H1 (cell line): ENCODE measurements around the gene ALOX15. TPM values are rescaled to one million over a fixed set of nuclear protein-coding genes. Genes with fewer than 3 reads are reported as not detected.
A peak's percentile ranks its signal among the peaks of the same experiment; 100 is the strongest.

Source experiments
- CTCF ChIA-PET: fragments of 300-600 bp; sonication (Branson Sonifier 250); formaldehyde crosslinking; loops from one replicate; lab custom pipeline; 2021; ENCODE audit not compliant: partially characterized antibody; lab: Charles Lee
- POLR2A ChIA-PET: fragments of 300-600 bp; sonication (Branson Sonifier 250); formaldehyde crosslinking; loops from one replicate; lab custom pipeline; 2021; ENCODE audit warnings: inconsistent platforms; ENCODE audit not compliant: partially characterized antibody; lab: Charles Lee
- DNase-seq, 2 experiments: peaks; one replicate each; pipeline versions ENCODE4 v3.0.0 to v3.0.0-alpha.2; 2010 to 2022; ENCODE audit warnings: low spot score in 2 of 2, low read depth in 1 of 2, mixed read lengths in 1 of 2
- FAIRE-seq: peaks from 2 replicates; lab custom pipeline; 2011; peaks lifted over from hg19 to GRCh38; lab: Jason Lieb, UNC
- H2AFZ ChIP-seq: 2 replicates; pipeline ENCODE4 v1.8.1; 2012; ENCODE audit warnings: low read length, inconsistent platforms
- H2AK5ac ChIP-seq: 2 replicates; pipeline ENCODE4 v1.6.1; 2013; ENCODE audit warnings: low read depth, low read length
- H2BK120ac ChIP-seq: replicated peaks from 2 replicates; pipeline ENCODE3; 2013; ENCODE audit warnings: low read depth, low read length, inconsistent platforms
- H2BK12ac ChIP-seq: 2 replicates; pipeline ENCODE4 v1.6.1; 2013; ENCODE audit warnings: low read depth, low read length
- H2BK15ac ChIP-seq: 2 replicates; pipeline ENCODE4 v1.6.1; 2013; ENCODE audit warnings: low read length
- H2BK20ac ChIP-seq: 2 replicates; pipeline ENCODE4 v1.6.1; 2013; ENCODE audit warnings: low read length
- H2BK5ac ChIP-seq: 2 replicates; pipeline ENCODE4 v1.6.1; 2013; ENCODE audit warnings: low read depth, low read length
- H3K14ac ChIP-seq: 2 replicates; pipeline ENCODE4 v1.6.1; 2013; ENCODE audit warnings: inconsistent platforms; ENCODE audit not compliant: insufficient read length
- H3K18ac ChIP-seq: 2 replicates; pipeline ENCODE4 v1.6.1; 2013; ENCODE audit warnings: low read length; ENCODE audit errors: extremely low read depth
- H3K23ac ChIP-seq: 2 replicates; pipeline ENCODE4 v1.6.1; 2013; ENCODE audit warnings: inconsistent platforms; ENCODE audit not compliant: insufficient read length
- H3K23me2 ChIP-seq: 2 replicates; pipeline ENCODE4 v1.6.1; 2013; ENCODE audit warnings: low read depth, low read length
- H3K27ac ChIP-seq: 2 replicates; pipeline ENCODE4 v1.6.1; 2011; ENCODE audit warnings: low read depth, low read length, inconsistent platforms
- H3K27me3 ChIP-seq, 4 experiments: replicated peaks in 1 of 4; 1 replicate in 1 of 4; 2 replicates in 3 of 4; pipeline versions ENCODE4 v1.6.1 to v1.8.1; 2011 to 2013; ENCODE audit warnings: low read length in 3 of 4, mild to moderate bottlenecking in 3 of 4, inconsistent platforms in 2 of 4, mixed read lengths in 2 of 4, moderate library complexity in 1 of 4; ENCODE audit not compliant: control insufficient read depth in 3 of 4, insufficient read depth in 3 of 4; ENCODE audit errors: extremely low read depth in 1 of 4
- H3K36me3 ChIP-seq, 4 experiments: 2 replicates each; pipeline versions ENCODE4 v1.6.1 to v1.8.1; 2011 to 2013; ENCODE audit warnings: mild to moderate bottlenecking in 4 of 4, low read length in 3 of 4, moderate library complexity in 2 of 4, control low read depth in 1 of 4, inconsistent platforms in 1 of 4; ENCODE audit not compliant: insufficient read depth in 4 of 4, control insufficient read depth in 2 of 4
- H3K4ac ChIP-seq: replicated peaks from 2 replicates; pipeline ENCODE3; 2013; ENCODE audit warnings: low read length, low read depth, mixed read lengths, inconsistent platforms; ENCODE audit not compliant: insufficient read length
- H3K4me1 ChIP-seq, 4 experiments: replicated peaks in 1 of 4; 1 replicate in 1 of 4; 2 replicates in 3 of 4; pipeline versions ENCODE4 v1.6.1 to v1.8.1; 2011 to 2013; ENCODE audit warnings: low read length in 3 of 4, inconsistent platforms in 2 of 4, mixed read lengths in 1 of 4; ENCODE audit not compliant: insufficient read depth in 4 of 4, control insufficient read depth in 3 of 4
- H3K4me2 ChIP-seq, 2 experiments: 2 replicates each; pipeline versions ENCODE4 v1.6.1 to v1.8.1; 2011 to 2013; ENCODE audit warnings: low read depth in 2 of 2, low read length in 2 of 2, control low read depth in 1 of 2, inconsistent platforms in 1 of 2, mild to moderate bottlenecking in 1 of 2; ENCODE audit not compliant: insufficient read depth in 1 of 2
- H3K4me3 ChIP-seq, 4 experiments: fragments of 200-600, 300-600 bp in 1 of 4; sonication (generic), shearing (Covaris generic), sonication (Bioruptor Twin) in 1 of 4; 2 replicates each; pipeline versions ENCODE4 v1.5.1 to v1.8.1; 2011 to 2016; ENCODE audit warnings: low read length in 4 of 4, low read depth in 3 of 4, control low read depth in 2 of 4, inconsistent platforms in 2 of 4, mild to moderate bottlenecking in 2 of 4, mixed read lengths in 1 of 4, moderate library complexity in 1 of 4; ENCODE audit not compliant: insufficient read depth in 2 of 4; ENCODE audit errors: extremely low read depth in 1 of 4
- H3K56ac ChIP-seq: replicated peaks from 2 replicates; pipeline ENCODE3; 2013; ENCODE audit warnings: low read depth, mild to moderate bottlenecking, mixed read lengths, low read length, inconsistent platforms; ENCODE audit not compliant: insufficient read length
- H3K79me1 ChIP-seq: 2 replicates; pipeline ENCODE4 v1.6.1; 2013; ENCODE audit warnings: low read depth, low read length, control low read depth
- H3K79me2 ChIP-seq, 2 experiments: 2 replicates each; pipeline versions ENCODE4 v1.6.1 to v1.8.1; 2012 to 2013; ENCODE audit warnings: low read length in 2 of 2, mild to moderate bottlenecking in 2 of 2, inconsistent platforms in 1 of 2; ENCODE audit not compliant: insufficient read depth in 2 of 2, control insufficient read depth in 1 of 2
- H3K9ac ChIP-seq, 4 experiments: replicated peaks in 1 of 4; 1 replicate in 1 of 4; 2 replicates in 3 of 4; pipeline versions ENCODE4 v1.6.1 to v1.8.1; 2011 to 2013; ENCODE audit warnings: low read depth in 3 of 4, low read length in 3 of 4, control low read depth in 2 of 4, mild to moderate bottlenecking in 2 of 4, moderate library complexity in 2 of 4, inconsistent platforms in 1 of 4; ENCODE audit errors: extremely low read depth in 1 of 4
- H3K9me3 ChIP-seq, 2 experiments: 2 replicates each; pipeline versions ENCODE4 v1.6.1 to v1.8.1; 2012 to 2013; ENCODE audit warnings: mild to moderate bottlenecking in 2 of 2, moderate library complexity in 2 of 2, control low read depth in 1 of 2, inconsistent platforms in 1 of 2, low read depth in 1 of 2, low read length in 1 of 2, mixed read lengths in 1 of 2; ENCODE audit not compliant: insufficient read depth in 2 of 2
- H4K20me1 ChIP-seq, 2 experiments: replicated peaks in 1 of 2; 2 replicates each; pipeline versions ENCODE3 to v1.8.1; 2011 to 2013; ENCODE audit warnings: inconsistent platforms in 2 of 2, low read length in 2 of 2, mild to moderate bottlenecking in 1 of 2; ENCODE audit not compliant: insufficient read depth in 2 of 2, control insufficient read depth in 1 of 2
- H4K5ac ChIP-seq: 2 replicates; pipeline ENCODE4 v1.6.1; 2013; ENCODE audit warnings: low read length, low read depth, mixed read lengths, inconsistent platforms; ENCODE audit not compliant: insufficient read length
- H4K8ac ChIP-seq: 2 replicates; pipeline ENCODE4 v1.8.0; 2013; ENCODE audit warnings: mild to moderate bottlenecking, moderate library complexity, low read length, inconsistent platforms; ENCODE audit not compliant: insufficient read depth; ENCODE audit errors: extremely low read depth
- H4K91ac ChIP-seq: replicated peaks from 2 replicates; pipeline ENCODE3; 2013; ENCODE audit warnings: low read length, mixed read lengths, inconsistent platforms; ENCODE audit not compliant: insufficient read length
- BRCA1 ChIP-seq: IDR thresholded peaks from 2 replicates; pipeline ENCODE4 v1.6.1; 2012; ENCODE audit warnings: low read depth, low read length, improper control_type of control experiment
- CEBPB ChIP-seq: IDR thresholded peaks from 2 replicates; pipeline ENCODE4 v1.6.1; 2012; ENCODE audit warnings: low read depth, low read length
- CTBP2 ChIP-seq: IDR thresholded peaks from 2 replicates; pipeline ENCODE4 v1.7.0; 2011; ENCODE audit warnings: borderline replicate concordance, mild to moderate bottlenecking, moderate library complexity, mixed read lengths, low read length; ENCODE audit not compliant: insufficient read depth, insufficient read length
- HDAC6 ChIP-seq: IDR thresholded peaks from one replicate; pipeline ENCODE4 v1.7.1; 2012; ENCODE audit warnings: low read depth, mild to moderate bottlenecking, inconsistent platforms, low read length, moderate library complexity
- KDM5A ChIP-seq: fragments of 200-600 bp; IDR thresholded peaks from 2 replicates; pipeline ENCODE4 v1.7.1; 2012; ENCODE audit warnings: mild to moderate bottlenecking, low read length, inconsistent platforms, mixed read lengths
- NRF1 ChIP-seq: IDR thresholded peaks from 2 replicates; pipeline ENCODE4 v1.6.1; 2011; ENCODE audit warnings: mild to moderate bottlenecking, low read depth, low read length, improper control_type of control experiment
- POLR2AphosphoS5 ChIP-seq: IDR thresholded peaks from 2 replicates; pipeline ENCODE4 v1.6.1; 2011; ENCODE audit warnings: low read depth, low read length
- POU5F1 ChIP-seq: IDR thresholded peaks from 2 replicates; pipeline ENCODE4 v1.6.1; 2011; ENCODE audit warnings: low read depth, mild to moderate bottlenecking, low read length, moderate library complexity
- RAD21 ChIP-seq, 2 experiments: IDR thresholded peaks in 1 of 2; conservative IDR thresholded peaks in 1 of 2; 2 replicates each; pipeline ENCODE4 v1.6.1; 2011; ENCODE audit warnings: low read depth in 2 of 2, low read length in 2 of 2, improper control_type of control experiment in 1 of 2, inconsistent platforms in 1 of 2, mild to moderate bottlenecking in 1 of 2, moderate library complexity in 1 of 2
- RNF2 ChIP-seq: fragments of 200-900, 300-1000 bp; sonication (generic); IDR thresholded peaks from 2 replicates; pipeline ENCODE4 v1.7.1; 2016; ENCODE audit warnings: borderline replicate concordance, low read depth, mild to moderate bottlenecking, antibody characterized with exemption, low read length; ENCODE audit not compliant: poor library complexity, severe bottlenecking; ENCODE audit errors: missing control alignments
- SIN3A ChIP-seq, 2 experiments: IDR thresholded peaks in 1 of 2; conservative IDR thresholded peaks in 1 of 2; 2 replicates each; pipeline ENCODE4 v1.6.1; 2011 to 2012; ENCODE audit warnings: low read length in 2 of 2, improper control_type of control experiment in 1 of 2, low read depth in 1 of 2, mild to moderate bottlenecking in 1 of 2
- SUZ12 ChIP-seq: fragments of 200-600 bp; sonication (generic); IDR thresholded peaks from 2 replicates; pipeline ENCODE4 v1.6.1; 2012; ENCODE audit warnings: mild to moderate bottlenecking, inconsistent platforms, low read length, moderate library complexity, mixed read lengths
- YY1 ChIP-seq: IDR thresholded peaks from 2 replicates; pipeline ENCODE4 v1.6.1; 2011; ENCODE audit warnings: low read depth, mild to moderate bottlenecking, low read length
- WGBS, 2 experiments: shearing (Covaris generic) in 1 of 2; methylation state at CpG; one replicate each; pipeline versions ENCODE4 v1.1.6 to v1.1.7; 2013 to 2015; ENCODE audit warnings: low lambda C conversion rate in 2 of 2, mixed read lengths in 2 of 2, inconsistent platforms in 1 of 2, low coverage in 1 of 2, missing lambda C conversion rate in 1 of 2; ENCODE audit not compliant: insufficient replicate concordance in 2 of 2, insufficient coverage in 1 of 2, insufficient read length in 1 of 2; ENCODE audit errors: extremely low coverage in 1 of 2, missing lambda C conversion rate in 1 of 2; 5-methylcytosine and 5-hydroxymethylcytosine counted together
- polyA plus RNA-seq, 7 experiments: library from polyadenylated mRNA; depleted of rRNA in 3 of 7; stranded (reverse) in 5 of 7; unstranded in 2 of 7; fragments of >200 nt in 5 of 7; fragments of 200-250 nt in 2 of 7; gene quantifications; 1 replicate in 5 of 7; 2 replicates in 1 of 7; 4 replicates in 1 of 7; pipeline versions ENCODE4 v1.2.1 to v1.2.3, GENCODE V29; 2011 to 2013; ENCODE audit warnings: missing spikeins in 2 of 7, mixed read lengths in 2 of 7
- total RNA-seq: library from RNA; stranded (reverse); fragmentation: NEBNext Ultra II Directional; extraction: Animal tissue kit (Norgen Biotek cat#: 25700); gene quantifications from 2 replicates; pipeline ENCODE4 v1.2.1, GENCODE V29; 2021

Gene ALOX15
- total and polyA plus RNA-seq, 2 of the 8 experiments (the other 6 are each of a cell fraction or from before 2014, with no cell fraction given) = 1.5 to 1.7 TPM

DNA sequence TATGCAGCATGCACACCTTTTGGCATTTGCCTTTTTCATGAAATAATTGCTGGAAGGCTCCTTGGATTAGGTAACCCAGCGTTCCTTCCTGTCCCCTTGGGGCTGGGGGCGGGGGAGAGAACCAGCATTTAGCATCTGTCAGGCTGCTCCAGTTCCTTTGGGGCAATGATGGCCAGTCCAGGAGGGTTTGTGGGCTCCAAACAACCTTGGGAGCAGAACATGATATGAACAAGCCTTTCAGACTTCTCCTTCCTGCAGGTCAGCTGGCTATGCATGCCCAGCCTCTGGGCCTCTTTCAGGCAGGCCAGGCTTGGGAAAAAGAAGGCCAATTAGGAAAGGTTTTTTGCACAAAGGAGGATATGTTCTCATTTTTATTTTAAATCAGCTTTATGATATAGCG, 58.3 kb downstream of the ALOX15 start:
- ChIA-PET POLR2A (interaction anchor here (1.2 to 2.0 kb wide), 3 partner anchors 10 to 36 kb away, joined by 3 to 7 read pairs (median 4); no protein-coding TSS in a partner anchor), CTCF (interaction anchor here (0.6 to 8.8 kb wide), 9 partner anchors 9 to 141 kb away, joined by 3 to 114 read pairs (median 4); no protein-coding TSS in a partner anchor)
- Histone ChIP-seq H4K8ac (no peak overlapping the region), H2BK12ac (no peak overlapping the region), H3K27ac (no peak overlapping the region), H2BK120ac (no peak overlapping the region), H3K4ac (no peak overlapping the region), H2AFZ (no peak overlapping the region), H3K23me2 (peaks cover 10% of the 10 kb centered on the region; the same call in 1 of the 2 replicates), H3K79me1 (no peaks in the 10 kb centered on the region), H3K9ac (no peak overlapping the region), H3K56ac (no peak overlapping the region), H3K27me3 (peaks cover 8 to 45% (median 38%) of the 10 kb centered on the region in 4 experiments), H4K5ac (no peak overlapping the region), H3K18ac (no peak overlapping the region), H3K9me3 (no peaks in the 10 kb centered on the region), H2AK5ac (no peak overlapping the region), H3K14ac (no peak overlapping the region), H4K20me1 (peaks cover 0 to 1% of the 10 kb centered on the region in 2 experiments), H3K79me2 (no peaks in the 10 kb centered on the region), H3K23ac (no peak overlapping the region), H2BK20ac (no peak overlapping the region), H3K4me2 (peak overlapping the region in 1 of 2 experiments; percentile 88; a peak in 2 of 4 replicates), H4K91ac (no peak overlapping the region), H3K4me1 (peaks cover 0 to 18% (median 13%) of the 10 kb centered on the region in 4 experiments; a peak in 6 of 7 replicates), H3K36me3 (no peaks in the 10 kb centered on the region), H2BK15ac (no peak overlapping the region), H3K4me3 (peak overlapping the region in 1 of 4 experiments; percentile 69; a peak in 1 of 8 replicates), H2BK5ac (no peak overlapping the region)
- 76% methylated on average over 3 of the region's 3 CpGs; no CpG with 5 or more reads in 1 of the 2 experiments for WGBS, 2 experiments
- TF ChIP-seq SUZ12 (no peak), CEBPB (no peak), KDM5A (no peak), YY1 (no peak), HDAC6 (no peak), POU5F1 (no peak), POLR2AphosphoS5 (no peak), BRCA1 (no peak), RAD21 (IDR thresholded peaks at IDR 0.05 in 1 of 2, conservative IDR thresholded peaks at IDR 0.05 in 1 of 2; ENCODE audit: low read depth in 2 of 2, low read length in 2 of 2) (no peak), CTBP2 (no peak), RNF2 (no peak), SIN3A (conservative IDR thresholded peaks at IDR 0.05 in 1 of 2, IDR thresholded peaks at IDR 0.05 in 1 of 2; ENCODE audit: low read depth in 1 of 2, low read length in 2 of 2) (no peak), NRF1 (no peak)
- FAIRE-seq = no peak
- DNase-seq = no peak
